Stimulated activated CD8-positive, alpha-beta memory T cell treated with anti-CD3 and anti-CD28 coated beads, Interleukin-7, amount 100 ng/mL, for 24 hours (primary cell): ENCODE measurements around the gene RPTOR.

Source experiments
- DNase-seq: peaks from one replicate; pipeline ENCODE4 v3.0.0-alpha.2; 2020; ENCODE audit warnings: low read depth

RPTOR gene

DNA sequence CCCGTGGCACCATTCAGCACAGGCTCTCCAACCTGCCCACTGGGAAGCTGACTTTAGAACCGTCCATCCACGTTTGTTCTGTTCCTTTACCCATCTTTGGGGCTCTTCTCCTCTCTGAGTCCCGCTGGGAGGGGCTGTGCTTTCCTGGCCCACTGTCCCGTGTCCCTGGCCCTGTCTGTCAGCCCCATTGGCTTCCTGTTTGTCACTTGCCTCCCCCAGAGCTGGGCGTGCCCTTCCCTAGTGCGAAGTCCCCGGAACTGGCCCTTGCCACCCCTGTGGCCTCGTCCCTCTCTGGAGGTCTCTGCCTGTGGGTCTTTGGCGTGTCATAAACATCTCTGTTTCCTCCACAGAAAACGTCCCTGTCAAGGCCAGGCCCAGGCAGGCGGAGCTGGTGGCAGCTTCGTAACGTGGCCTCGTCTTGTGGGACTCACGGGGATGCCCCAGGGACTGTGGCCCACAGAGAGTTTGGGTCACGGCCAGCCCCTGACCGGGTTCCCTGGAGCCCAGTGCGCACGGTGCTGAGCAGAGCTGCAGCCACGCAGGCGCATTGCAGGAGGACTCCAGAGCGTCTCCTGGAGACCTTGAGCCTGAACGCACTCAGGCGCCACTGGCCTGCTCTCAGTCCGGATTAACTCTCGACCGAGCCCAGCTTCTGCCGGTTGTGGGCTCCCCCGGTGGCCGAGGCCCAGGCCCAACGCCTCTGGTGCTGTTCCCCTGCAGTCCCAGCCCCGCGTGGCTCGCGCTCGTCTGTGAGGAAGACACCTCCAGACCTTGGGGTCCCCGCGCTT lies 454.3 kb downstream of the RPTOR start:
- DNase-seq, result no peak

DNA sequence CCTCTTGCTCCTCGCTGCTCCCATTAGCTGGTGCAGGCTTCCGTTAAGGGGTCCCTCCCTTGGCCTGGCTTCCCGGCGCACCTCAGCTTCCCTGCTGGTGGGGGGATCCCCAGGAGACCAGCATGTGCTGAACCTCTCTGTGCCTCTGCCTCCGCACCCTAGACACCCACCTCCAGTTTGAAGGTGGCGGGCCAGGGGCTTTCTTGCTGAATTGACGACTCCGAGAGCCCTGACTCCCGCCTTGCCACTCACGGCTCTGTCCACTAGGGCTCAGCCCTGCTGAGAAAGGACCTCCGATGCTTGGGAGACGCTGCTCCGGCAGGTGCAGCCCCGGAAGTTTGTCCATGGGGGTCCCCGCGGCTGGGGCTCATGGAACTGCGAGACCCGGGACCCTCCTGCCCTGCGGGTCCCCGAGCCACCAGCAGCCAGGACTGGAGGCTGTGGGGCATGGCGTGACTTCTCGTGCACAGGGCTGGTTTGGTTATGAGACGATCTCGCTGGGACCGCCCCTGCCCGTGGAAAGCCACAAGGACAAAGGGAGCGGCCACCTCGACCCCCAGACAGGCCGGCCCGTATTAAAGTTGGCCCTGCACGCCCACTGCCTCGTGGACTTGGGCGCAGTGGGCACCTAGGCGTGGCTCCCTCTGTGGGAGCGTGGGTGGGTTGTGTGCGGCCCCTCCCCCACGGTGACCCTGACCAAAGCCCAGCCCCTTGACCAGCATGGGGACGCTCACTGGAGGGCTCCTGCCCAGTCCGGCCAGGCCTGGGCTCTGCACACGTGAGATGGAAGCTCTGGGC lies 455.1 kb downstream of the RPTOR start:
- DNase-seq, result no peak

DNA sequence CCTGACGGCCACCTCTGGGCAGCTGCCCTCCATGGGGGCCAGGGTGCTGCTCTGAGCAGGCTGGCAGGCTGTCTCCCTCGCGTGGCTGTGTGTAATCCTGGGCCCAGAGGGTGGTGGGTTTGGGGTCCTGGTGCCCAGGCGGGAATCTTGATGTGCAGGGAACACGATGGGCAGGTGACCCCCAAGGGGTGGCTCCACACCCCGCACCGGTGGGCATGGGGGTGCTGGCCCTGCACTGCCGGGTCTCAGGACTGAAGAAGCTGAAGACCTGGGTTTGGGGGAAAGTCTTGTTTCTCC lies 455.6 kb downstream of the RPTOR start:
- DNase-seq, result no peak

DNA sequence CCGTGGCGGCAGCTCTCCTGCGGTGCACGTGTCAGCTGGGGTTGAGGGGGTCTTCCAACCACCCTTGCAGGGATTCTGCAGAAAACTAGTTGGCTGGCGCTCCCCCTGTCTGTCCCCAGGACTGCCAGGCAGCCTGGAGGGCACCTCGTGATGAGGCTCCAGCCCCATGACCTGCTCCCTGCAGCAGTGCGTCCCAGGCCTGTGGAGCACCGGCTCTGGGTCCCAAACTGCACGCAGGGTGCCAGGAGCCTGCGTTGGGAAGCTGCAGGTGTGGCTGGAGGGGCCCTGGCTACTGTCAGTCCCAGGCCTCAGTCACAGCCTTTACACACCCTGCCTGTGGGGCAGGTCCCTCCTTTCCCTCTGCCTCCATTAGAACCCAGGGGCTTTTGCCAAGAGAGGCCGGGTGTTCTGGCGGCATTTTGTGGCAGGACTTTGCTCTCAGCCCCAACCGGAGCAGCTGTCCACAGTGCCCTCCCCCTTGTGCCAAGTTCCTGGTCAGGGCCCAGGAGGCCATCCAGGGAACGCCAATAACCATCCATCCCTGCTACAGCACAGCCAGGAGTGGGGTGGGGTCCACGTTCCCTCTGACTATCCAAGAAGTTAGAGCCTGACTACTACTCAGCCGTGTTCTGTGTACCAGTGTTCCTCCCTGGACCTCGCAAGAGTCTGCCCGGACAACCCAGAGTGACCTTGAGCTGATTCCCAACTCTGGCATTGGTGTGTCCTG lies 456.2 kb downstream of the RPTOR start:
- no peak for DNase-seq

DNA sequence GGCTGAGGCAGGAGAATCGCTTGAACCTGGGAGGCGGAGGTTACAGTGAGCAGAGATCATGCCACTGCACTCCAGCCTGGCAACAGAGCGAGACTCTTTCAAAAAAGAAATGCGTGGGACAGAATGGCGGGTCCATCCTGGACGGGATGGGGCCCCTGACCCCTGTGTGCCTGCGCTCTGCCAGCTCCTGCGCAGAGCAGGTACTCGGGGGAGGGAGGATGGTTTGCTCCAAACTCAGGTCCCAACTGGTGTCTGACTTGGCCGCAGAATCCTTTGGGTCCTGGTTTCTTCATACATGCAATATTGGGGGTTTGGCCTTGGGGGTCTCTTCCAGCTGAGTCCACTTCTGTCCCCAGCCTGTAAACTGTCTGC lies 457.4 kb downstream of the RPTOR start:
- DNase-seq, result no peak

DNA sequence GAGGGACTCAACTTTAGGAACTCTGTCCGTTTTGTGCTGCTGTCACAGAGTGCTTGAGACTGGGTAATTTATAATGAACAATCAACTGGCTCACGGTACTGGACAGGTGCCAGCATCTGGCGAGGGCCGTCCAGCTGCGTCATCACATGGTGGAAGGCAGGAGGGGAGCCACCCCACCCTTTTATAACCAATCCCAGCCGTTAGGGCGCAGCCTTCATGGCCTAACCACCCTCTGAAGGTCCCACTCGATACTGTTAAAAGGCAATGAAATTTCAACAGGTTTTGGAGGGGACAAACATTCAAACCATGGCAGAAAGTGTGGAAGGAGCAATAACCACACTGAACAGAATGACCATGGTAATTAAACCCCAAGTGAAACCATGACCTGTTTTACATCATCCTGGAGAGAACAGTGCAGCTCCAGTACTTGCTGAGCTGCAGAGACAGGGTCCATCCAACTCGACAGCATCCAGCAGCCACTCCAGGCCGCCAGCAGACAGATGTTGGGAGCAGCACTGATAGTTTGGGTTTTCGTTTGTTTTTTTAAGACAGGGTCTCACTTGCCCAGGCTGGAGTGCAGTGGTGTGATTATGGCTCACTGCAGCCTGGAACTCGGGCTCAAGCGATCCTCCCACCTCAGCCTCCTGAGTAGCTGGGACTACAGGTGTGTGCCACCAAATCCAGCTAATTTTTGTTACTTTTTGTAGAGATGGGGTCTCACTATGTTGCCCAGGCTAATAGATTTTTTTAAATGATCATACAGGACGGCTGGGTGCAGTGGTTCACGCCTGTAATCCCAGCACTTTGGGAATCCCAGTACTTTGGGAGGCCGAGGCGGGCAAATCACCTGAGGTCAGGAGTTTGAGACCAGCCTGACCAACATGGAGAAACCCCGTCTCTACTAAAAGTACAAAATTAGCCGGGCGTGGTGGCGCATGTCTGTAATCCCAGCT lies 458.0 kb downstream of the RPTOR start:
- DNase-seq, result no peak

DNA sequence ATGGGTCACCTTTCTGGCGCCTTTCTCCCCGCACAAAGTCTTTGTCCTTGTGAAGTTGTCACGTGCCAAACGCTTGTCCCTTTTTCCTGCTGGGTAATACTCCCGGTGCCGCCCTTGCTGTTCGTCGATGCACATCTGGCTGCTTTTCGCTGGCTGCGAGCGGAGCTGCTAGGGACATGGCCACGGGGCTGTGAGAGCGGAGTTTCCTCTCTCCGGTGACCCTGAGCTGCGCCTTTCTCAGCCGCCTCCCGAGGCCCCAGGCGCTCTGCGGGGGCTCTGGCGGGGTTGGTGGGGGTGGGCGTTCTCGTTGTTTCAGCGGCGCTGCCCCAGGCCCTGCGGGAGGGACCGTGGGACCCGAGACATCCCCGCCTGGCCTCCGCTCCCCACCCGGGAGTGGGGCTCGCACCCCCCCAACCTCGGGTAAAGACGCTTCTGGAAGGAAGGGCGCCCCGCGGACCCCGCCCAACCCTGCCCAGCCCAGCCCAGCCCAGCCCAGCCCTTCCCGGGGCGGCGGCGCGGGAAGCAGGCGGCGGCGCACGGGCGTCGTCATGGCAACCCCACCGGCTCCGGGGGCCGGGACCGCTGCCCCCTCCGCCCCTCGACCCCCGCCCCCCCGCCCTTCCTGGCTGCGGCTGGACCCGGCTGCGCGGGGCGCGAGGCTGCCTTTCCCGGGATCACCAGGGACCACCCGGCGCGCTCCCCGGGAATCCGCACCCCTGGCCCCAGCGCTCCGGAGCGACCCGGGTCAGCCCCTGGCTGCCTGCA lies 459.3 kb downstream of the RPTOR start:
- DNase-seq, result no peak

DNA sequence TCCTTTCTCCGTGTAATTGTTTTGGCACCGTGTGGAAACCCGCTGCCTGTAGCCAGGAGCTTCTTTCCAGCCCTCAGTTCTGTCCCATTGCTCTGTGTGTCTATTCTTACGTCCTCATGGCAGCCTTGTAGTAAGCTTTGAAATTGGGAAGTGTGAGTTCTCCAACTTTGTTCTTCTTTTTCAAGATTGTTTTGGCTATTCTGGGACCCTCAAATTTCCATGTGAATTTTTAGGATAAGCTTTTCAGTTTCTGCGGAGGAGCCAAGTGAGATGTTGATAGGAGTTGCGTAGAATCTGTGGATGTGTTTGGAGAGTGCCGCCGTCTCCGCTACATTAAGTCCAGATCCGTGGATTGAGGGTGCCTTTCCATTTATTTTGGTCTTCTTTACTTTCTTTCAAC lies 462.3 kb downstream of the RPTOR start:
- DNase-seq, result no peak

DNA sequence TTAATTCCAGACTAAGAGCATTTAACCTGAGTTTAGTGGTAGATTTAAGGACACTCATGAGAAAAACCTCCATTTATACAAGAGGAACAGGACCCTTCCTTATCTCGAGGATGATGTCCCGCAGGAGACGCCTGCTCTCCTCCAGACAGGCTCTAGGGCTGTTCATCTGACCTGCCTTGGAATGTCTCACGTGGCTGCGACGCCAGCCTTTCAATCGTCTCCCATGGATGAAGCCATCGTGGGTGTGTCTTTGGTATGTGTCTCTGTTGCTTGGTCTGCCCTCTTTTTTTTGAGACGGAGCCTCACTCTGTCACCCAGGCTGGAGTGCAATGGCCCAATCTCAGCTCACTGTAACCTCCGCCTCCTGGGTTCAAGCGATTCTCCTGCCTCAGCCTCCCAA lies 463.5 kb downstream of the RPTOR start:
- no peak for DNase-seq

DNA sequence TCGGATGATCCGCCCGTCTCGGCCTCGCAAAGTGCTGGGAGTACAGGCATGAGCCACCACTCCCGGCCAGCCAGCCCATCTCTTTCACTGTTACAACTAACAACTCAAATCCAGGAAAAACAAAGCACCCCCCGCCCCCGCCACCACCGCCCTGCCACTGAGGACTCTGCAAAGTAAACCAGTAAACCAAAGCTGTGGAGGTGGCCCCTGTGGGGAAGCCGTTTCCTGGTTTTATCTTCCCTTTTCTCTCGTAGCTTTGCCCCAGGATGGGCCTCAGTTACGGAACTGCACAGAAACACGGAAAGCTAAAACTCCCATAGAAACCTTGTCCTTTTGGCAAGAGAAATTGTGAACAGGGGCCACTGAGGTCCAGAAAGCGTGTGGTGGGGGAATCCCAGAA lies 464.5 kb downstream of the RPTOR start:
- DNase-seq, result no peak

DNA sequence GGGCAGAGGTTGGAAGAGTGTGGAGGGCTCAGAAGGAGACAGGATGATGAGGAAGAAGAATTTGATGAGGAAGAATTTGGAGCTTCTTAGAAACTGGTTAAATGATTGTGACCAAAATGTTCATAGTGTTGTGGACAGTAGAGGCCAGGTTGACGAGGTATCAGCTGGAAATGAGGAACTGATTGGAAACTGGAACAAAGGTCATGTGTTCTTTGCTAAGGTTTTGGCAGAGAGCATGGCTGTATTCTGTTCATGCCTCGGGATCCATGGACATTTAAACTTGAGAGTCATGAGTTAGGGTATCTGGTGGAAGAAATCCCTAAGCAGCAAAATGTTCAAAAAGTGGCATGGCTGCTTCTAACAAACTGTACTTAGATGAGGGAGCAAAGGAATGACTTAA lies 466.3 kb downstream of the RPTOR start:
- DNase-seq, result no peak

DNA sequence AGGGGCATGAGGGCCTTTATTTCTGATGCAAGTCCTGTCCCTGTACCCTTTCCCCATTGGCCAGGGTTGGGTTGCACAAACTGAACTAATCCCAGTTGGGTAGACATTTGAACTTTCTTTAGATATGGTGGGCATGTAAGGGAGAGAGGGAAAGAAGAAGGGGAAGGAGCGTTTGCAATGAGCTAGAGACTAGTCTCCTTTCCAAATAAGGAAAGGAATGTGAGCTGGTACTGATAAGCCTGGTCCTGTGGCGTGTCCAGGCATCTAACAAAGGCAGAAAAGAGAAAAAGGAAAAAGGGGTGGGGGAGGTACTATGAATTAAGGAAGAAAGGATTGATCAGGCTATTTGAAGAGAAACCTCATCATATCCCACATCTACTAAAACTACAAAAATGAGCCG lies 467.3 kb downstream of the RPTOR start:
- no peak for DNase-seq

DNA sequence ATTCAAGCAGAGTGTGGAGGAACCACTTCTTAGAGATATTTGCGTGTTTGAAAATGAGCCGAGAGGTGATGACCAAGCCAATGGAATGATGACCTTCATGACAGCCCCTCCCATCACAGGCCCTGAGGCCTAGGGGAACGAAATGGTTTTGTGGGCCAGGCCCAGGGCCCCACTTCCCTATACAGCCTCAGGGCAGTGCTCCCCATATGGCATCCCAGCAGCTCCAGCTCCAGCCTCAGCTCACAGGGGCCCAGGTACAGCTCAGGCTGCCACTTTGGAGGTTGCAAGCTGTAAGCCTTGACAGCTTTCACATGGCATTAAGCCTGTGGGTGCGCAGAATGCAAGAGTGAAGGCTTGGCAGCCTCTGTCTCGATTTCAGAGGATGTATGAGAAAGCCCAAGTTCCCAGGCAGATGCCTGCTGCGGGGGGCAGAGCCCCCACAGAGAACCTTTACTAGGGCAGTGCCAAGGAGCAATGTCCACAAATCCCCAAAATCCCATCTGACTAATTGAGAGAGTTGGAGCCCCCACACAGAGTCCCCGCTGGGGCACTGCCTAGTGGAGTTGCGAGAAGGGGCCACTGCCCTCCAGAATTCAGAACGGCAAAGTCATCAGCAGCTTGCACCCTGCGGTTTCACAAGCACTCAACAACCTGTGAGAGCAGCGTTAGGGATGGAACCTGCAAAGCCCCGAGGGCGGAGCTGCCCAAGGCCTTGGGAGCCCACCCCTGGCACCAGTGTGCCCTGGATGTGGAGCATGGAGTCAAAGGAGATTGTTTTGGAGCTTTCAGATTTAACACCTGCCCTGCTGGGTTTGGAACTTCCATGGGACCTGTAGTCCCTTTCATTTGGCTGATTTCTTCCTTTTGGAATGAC lies 468.2 kb downstream of the RPTOR start:
- DNase-seq, result no peak

DNA sequence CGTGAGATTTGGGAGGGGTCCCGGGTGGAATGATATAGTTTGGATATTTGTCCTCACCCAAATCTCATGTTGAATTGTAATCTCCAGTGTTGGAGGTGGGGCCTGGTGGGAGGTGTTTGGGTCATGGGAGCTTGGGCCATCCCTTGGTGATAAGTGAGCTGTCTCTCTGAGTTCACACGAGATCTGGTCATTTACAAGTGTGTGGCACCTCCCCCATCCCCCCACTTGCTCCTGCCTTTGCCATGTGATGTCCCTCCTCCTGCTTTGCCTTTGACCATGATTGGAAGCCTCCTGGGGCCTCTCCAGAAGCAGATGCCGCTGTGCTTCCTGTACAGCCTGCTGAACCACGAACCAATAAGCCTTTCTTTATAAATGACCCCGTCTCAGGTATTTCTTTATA lies 469.0 kb downstream of the RPTOR start:
- DNase-seq, result no peak

DNA sequence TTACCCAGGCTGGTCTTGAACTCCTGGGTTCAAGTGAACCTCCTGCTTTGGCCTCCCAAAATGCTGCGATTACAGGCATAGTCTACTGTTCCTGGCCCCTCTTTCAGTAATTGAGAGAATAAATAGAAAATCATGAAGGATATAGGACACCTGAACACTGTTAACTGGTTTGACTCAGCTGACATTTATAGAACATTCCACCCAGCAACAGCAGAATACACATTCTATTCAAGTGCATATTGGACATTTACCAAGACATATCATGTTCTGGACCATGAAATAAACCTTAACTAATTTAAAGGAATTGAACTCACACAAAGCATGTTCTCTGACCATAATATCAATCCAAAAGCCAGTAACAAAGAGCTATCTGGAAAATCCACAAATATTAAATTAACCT lies 470.5 kb downstream of the RPTOR start:
- DNase-seq, result no peak
